K562 (cell line): ENCODE results near the gene PHF1.

Experiments used
- CBX5 ChIP-seq: IDR thresholded peaks from 2 replicates; pipeline ENCODE4 v1.6.1; 2014; ENCODE audit warnings: low read depth, borderline replicate concordance
- FOXP1 ChIP-seq: sonication (generic); formaldehyde crosslinking; IDR thresholded peaks from 2 replicates; pipeline ENCODE4 v1.8.0; 2022; ENCODE audit warnings: mild to moderate bottlenecking, missing genetic modification reagents
- HDAC2 ChIP-seq: fragments of 450-650 bp; IDR thresholded peaks from 2 replicates; pipeline ENCODE4 v1.6.1; 2016; ENCODE audit warnings: mild to moderate bottlenecking
- RAD21 ChIP-seq, 2 experiments: fragments of 250-450 bp in 1 of 2; fragments of 450-650 bp in 1 of 2; sonication (Bioruptor Pico) in 1 of 2; formaldehyde crosslinking in 1 of 2; IDR thresholded peaks in 1 of 2; conservative IDR thresholded peaks in 1 of 2; 2 replicates each; pipeline versions ENCODE4 v1.4.0 to v1.8.0; 2020 to 2022; ENCODE audit warnings: mild to moderate bottlenecking in 2 of 2, moderate library complexity in 1 of 2
- RNF2 ChIP-seq: sonication (generic); IDR thresholded peaks from 2 replicates; pipeline ENCODE4 v1.6.1; 2016
- SMAD4 ChIP-seq: fragments of 250-450 bp; sonication (Bioruptor Pico); conservative IDR thresholded peaks from 2 replicates; pipeline ENCODE4 v1.8.0; 2021; ENCODE audit warnings: inconsistent platforms, mild to moderate bottlenecking, moderate library complexity
- SREBF2 ChIP-seq: sonication (generic); formaldehyde crosslinking; IDR thresholded peaks from 2 replicates; pipeline ENCODE4 v1.4.0; 2020; ENCODE audit warnings: mild to moderate bottlenecking, missing genetic modification reagents
- SRF ChIP-seq, 2 experiments: fragments of 250-450, 450-650 bp in 1 of 2; sonication (Bioruptor Pico) in 1 of 2; sonication (generic) in 1 of 2; formaldehyde crosslinking; IDR thresholded peaks; 2 replicates each; pipeline versions ENCODE4 v1.5.0 to v1.5.1; 2020 to 2022; ENCODE audit warnings: mild to moderate bottlenecking in 1 of 2, missing genetic modification reagents in 1 of 2
- TCF3 ChIP-seq: sonication (generic); formaldehyde crosslinking; IDR thresholded peaks from 2 replicates; pipeline ENCODE4 v1.4.0; 2020; ENCODE audit warnings: mild to moderate bottlenecking, missing genetic modification reagents
- ZC3H8 ChIP-seq: fragments of 450-650 bp; IDR thresholded peaks from 2 replicates; pipeline ENCODE4 v1.6.1; 2017
- TF ChIP-seq, protein P1 (sequence below), 3 experiments: IDR thresholded peaks in 2 of 3; conservative IDR thresholded peaks in 1 of 3; 2 replicates each; pipeline ENCODE4 v1.5.1; 2011 to 2012; ENCODE audit warnings: low read length in 3 of 3, mild to moderate bottlenecking in 3 of 3, control low read depth in 2 of 3, improper control_type of control experiment in 1 of 3, inconsistent platforms in 1 of 3, low read depth in 1 of 3, mixed read lengths in 1 of 3, moderate library complexity in 1 of 3; ENCODE audit not compliant: insufficient read depth in 2 of 3
- TF ChIP-seq, protein P2 (sequence below): fragments of 450-650 bp; IDR thresholded peaks from 2 replicates; pipeline ENCODE4 v1.6.1; 2018; ENCODE audit not compliant: partially characterized antibody
- TF ChIP-seq, protein P3 (sequence below): sonication (generic); formaldehyde crosslinking; IDR thresholded peaks from 2 replicates; pipeline ENCODE4 v1.8.0; 2022; ENCODE audit warnings: missing genetic modification reagents, mild to moderate bottlenecking, borderline replicate concordance
- TF ChIP-seq, protein P4 (sequence below): fragments of 250-450 bp; sonication (Bioruptor Pico); IDR thresholded peaks from 2 replicates; pipeline ENCODE4 v1.5.0; 2021; ENCODE audit warnings: mild to moderate bottlenecking, borderline replicate concordance

DNA sequence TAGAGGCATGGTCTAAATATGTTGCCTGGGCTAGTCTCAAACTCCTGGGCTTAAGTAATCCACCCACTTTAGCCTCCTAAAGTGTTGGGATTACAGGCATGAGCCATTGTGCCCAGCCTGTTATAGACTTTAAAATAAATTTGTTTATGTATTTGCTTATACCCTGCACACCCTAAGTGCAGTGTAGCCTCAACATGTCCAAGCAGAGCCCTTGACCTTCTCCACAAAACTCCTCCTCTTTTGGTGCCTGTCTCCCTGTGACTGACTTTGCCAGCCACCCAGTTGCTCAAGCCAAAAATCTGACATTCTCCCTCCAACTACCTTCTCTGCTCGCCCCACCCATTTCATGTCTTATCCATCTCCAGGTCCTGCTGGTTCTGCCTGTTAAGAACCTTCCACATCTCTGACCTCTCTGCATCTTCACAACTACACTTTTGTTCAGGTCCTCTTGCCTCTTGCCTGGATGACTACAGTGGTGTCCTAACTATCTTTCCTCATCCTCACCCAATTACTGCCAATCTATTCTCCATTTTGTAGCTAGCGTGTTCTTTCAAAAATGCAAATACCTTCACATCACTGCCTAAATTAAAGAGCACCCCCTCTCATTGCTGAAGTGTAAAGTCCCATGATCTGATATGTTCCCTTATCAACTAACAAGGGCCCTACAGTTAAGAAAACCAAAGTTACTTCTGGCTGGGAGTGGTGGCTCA lies 30.4 kb upstream of the PHF1 start:
- TF ChIP-seq, protein P1, sequence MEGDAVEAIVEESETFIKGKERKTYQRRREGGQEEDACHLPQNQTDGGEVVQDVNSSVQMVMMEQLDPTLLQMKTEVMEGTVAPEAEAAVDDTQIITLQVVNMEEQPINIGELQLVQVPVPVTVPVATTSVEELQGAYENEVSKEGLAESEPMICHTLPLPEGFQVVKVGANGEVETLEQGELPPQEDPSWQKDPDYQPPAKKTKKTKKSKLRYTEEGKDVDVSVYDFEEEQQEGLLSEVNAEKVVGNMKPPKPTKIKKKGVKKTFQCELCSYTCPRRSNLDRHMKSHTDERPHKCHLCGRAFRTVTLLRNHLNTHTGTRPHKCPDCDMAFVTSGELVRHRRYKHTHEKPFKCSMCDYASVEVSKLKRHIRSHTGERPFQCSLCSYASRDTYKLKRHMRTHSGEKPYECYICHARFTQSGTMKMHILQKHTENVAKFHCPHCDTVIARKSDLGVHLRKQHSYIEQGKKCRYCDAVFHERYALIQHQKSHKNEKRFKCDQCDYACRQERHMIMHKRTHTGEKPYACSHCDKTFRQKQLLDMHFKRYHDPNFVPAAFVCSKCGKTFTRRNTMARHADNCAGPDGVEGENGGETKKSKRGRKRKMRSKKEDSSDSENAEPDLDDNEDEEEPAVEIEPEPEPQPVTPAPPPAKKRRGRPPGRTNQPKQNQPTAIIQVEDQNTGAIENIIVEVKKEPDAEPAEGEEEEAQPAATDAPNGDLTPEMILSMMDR (IDR thresholded peaks at IDR 0.05 in 2 of 3, conservative IDR thresholded peaks at IDR 0.05 in 1 of 3; ENCODE audit: insufficient read depth in 2 of 3, low read depth in 1 of 3, low read length in 3 of 3), result no peak
- TF ChIP-seq, protein P2, sequence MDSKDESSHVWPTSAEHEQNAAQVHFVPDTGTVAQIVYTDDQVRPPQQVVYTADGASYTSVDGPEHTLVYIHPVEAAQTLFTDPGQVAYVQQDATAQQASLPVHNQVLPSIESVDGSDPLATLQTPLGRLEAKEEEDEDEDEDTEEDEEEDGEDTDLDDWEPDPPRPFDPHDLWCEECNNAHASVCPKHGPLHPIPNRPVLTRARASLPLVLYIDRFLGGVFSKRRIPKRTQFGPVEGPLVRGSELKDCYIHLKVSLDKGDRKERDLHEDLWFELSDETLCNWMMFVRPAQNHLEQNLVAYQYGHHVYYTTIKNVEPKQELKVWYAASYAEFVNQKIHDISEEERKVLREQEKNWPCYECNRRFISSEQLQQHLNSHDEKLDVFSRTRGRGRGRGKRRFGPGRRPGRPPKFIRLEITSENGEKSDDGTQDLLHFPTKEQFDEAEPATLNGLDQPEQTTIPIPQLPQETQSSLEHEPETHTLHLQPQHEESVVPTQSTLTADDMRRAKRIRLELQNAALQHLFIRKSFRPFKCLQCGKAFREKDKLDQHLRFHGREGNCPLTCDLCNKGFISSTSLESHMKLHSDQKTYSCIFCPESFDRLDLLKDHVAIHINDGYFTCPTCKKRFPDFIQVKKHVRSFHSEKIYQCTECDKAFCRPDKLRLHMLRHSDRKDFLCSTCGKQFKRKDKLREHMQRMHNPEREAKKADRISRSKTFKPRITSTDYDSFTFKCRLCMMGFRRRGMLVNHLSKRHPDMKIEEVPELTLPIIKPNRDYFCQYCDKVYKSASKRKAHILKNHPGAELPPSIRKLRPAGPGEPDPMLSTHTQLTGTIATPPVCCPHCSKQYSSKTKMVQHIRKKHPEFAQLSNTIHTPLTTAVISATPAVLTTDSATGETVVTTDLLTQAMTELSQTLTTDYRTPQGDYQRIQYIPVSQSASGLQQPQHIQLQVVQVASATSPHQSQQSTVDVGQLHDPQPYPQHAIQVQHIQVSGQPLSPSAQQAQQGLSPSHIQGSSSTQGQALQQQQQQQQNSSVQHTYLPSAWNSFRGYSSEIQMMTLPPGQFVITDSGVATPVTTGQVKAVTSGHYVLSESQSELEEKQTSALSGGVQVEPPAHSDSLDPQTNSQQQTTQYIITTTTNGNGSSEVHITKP, result peak; percentile 96
- TF ChIP-seq ZC3H8 (no peak), TCF3 (peak; percentile 56), HDAC2 (peak; percentile 89; the same call in 1 of the 2 replicates), RAD21 (CRISPR knock-in tag; conservative IDR thresholded peaks at IDR 0.05 in 1 of 2, IDR thresholded peaks at IDR 0.05 in 1 of 2) (0 out of 4 replicates have a peak, but pooled peaks of 1 of the 2 experiments have one; percentile 3), CBX5 (no peak), SMAD4 (CRISPR knock-in tag) (no peak), RNF2 (no peak), FOXP1 (CRISPR knock-in tag) (no peak), SRF (CRISPR knock-in tag; IDR thresholded peaks at IDR 0.05) (no peak), SREBF2 (no peak)
- TF ChIP-seq, protein P3, sequence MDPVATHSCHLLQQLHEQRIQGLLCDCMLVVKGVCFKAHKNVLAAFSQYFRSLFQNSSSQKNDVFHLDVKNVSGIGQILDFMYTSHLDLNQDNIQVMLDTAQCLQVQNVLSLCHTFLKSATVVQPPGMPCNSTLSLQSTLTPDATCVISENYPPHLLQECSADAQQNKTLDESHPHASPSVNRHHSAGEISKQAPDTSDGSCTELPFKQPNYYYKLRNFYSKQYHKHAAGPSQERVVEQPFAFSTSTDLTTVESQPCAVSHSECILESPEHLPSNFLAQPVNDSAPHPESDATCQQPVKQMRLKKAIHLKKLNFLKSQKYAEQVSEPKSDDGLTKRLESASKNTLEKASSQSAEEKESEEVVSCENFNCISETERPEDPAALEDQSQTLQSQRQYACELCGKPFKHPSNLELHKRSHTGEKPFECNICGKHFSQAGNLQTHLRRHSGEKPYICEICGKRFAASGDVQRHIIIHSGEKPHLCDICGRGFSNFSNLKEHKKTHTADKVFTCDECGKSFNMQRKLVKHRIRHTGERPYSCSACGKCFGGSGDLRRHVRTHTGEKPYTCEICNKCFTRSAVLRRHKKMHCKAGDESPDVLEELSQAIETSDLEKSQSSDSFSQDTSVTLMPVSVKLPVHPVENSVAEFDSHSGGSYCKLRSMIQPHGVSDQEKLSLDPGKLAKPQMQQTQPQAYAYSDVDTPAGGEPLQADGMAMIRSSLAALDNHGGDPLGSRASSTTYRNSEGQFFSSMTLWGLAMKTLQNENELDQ (CRISPR knock-in tag), result no peak
- TF ChIP-seq, protein P4, sequence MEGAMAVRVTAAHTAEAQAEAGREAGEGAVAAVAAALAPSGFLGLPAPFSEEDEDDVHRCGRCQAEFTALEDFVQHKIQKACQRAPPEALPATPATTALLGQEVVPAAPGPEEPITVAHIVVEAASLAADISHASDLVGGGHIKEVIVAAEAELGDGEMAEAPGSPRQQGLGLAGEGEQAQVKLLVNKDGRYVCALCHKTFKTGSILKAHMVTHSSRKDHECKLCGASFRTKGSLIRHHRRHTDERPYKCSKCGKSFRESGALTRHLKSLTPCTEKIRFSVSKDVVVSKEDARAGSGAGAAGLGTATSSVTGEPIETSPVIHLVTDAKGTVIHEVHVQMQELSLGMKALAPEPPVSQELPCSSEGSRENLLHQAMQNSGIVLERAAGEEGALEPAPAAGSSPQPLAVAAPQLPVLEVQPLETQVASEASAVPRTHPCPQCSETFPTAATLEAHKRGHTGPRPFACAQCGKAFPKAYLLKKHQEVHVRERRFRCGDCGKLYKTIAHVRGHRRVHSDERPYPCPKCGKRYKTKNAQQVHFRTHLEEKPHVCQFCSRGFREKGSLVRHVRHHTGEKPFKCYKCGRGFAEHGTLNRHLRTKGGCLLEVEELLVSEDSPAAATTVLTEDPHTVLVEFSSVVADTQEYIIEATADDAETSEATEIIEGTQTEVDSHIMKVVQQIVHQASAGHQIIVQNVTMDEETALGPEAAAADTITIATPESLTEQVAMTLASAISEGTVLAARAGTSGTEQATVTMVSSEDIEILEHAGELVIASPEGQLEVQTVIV (CRISPR knock-in tag), result no peak
